Calu3 (cell line): ENCODE results near the gene PER2. TPM values are rescaled to one million over a fixed set of nuclear protein-coding genes. Genes with fewer than 3 reads are reported as not detected.

ENCODE experiments used
- BruUV-seq: library from RNA; stranded (reverse); fragments of 400-500 nt; replicated peaks from 2 replicates; lab custom pipeline; 2021; lab: Mats Ljungman, UMichigan
- CTCF ChIA-PET: fragments of 300-600 bp; sonication (Branson Sonifier 250); formaldehyde crosslinking; loops from one replicate; lab custom pipeline; 2022; ENCODE audit warnings: antibody characterized with exemption; lab: Charles Lee
- DNase-seq: peaks from one replicate; pipeline ENCODE4 v3.0.0; 2022
- H3K27ac Mint-ChIP-seq: one replicate; pipeline ENCODE4 v1.8.0; 2022; ENCODE audit warnings: mixed read lengths; ENCODE audit not compliant: unreplicated experiment
- H3K27me3 Mint-ChIP-seq: one replicate; pipeline ENCODE4 v1.8.0; 2022; ENCODE audit warnings: mixed read lengths; ENCODE audit not compliant: unreplicated experiment
- H3K36me3 Mint-ChIP-seq: one replicate; pipeline ENCODE4 v1.8.0; 2022; ENCODE audit warnings: mild to moderate bottlenecking, moderate library complexity, mixed read lengths; ENCODE audit not compliant: insufficient read depth, unreplicated experiment
- H3K4me1 Mint-ChIP-seq: one replicate; pipeline ENCODE4 v1.8.0; 2022; ENCODE audit warnings: mild to moderate bottlenecking, low read depth, mixed read lengths; ENCODE audit not compliant: unreplicated experiment
- H3K4me3 Mint-ChIP-seq: one replicate; pipeline ENCODE4 v1.8.0; 2022; ENCODE audit warnings: mild to moderate bottlenecking, low read depth, moderate library complexity, mixed read lengths; ENCODE audit not compliant: unreplicated experiment
- H3K9me3 Mint-ChIP-seq: one replicate; pipeline ENCODE4 v1.8.0; 2022; ENCODE audit warnings: low read depth, mixed read lengths; ENCODE audit not compliant: unreplicated experiment
- CTCF ChIP-seq: fragments of 200-600 bp; IDR thresholded peaks from one replicate; pipeline ENCODE4 v1.8.0; 2022; ENCODE audit warnings: antibody characterized with exemption; ENCODE audit not compliant: unreplicated experiment
- intact Hi-C: fragments of 100-400 bp; cut with micrococcal nuclease; formaldehyde crosslinking; loops from one replicate; pipeline ENCODE4 v1.10.0; 2022; ENCODE audit not compliant: unreplicated experiment
- total RNA-seq: library from RNA; stranded (reverse); gene quantifications from 2 replicates; pipeline ENCODE4 v1.2.3, GENCODE V29; 2022

PER2 gene
- total RNA-seq, 1 experiment from 2014 or later, result 14.0 TPM

- no peak overlapping the region for H3K4me3 Mint-ChIP-seq
- no peaks in the 10 kb centered on the region for H3K9me3 Mint-ChIP-seq
- peaks cover 15% of the 10 kb centered on the region for H3K4me1 Mint-ChIP-seq
- no peaks in the 10 kb centered on the region for H3K27me3 Mint-ChIP-seq
- no peak overlapping the region for H3K27ac Mint-ChIP-seq
- TF ChIP-seq CTCF, result no peak
- no TSS peak for BruUV-seq
- intact Hi-C loops, result no loop called here
- CTCF ChIA-PET, result no interaction called here
- H3K36me3 Mint-ChIP-seq, result no peaks in the 10 kb centered on the region
- DNase-seq, result no peak
These were observed 14.3 kb upstream of the PER2 start for GRCh38 chr2:238302751-238303150.

GRCh38 chr2:238302087-238302486, 13.7 kb upstream of the PER2 start:
- DNase-seq, result no peak
- intact Hi-C loops, result no loop called here
- no peaks in the 10 kb centered on the region for H3K9me3 Mint-ChIP-seq
- CTCF ChIA-PET, result no interaction called here
- H3K4me3 Mint-ChIP-seq, result no peak overlapping the region
- TF ChIP-seq CTCF, result no peak
- H3K27me3 Mint-ChIP-seq, result peaks cover 5% of the 10 kb centered on the region
- BruUV-seq, result no TSS peak
- H3K36me3 Mint-ChIP-seq, result no peaks in the 10 kb centered on the region
- peaks cover 15% of the 10 kb centered on the region for H3K4me1 Mint-ChIP-seq
- no peak overlapping the region for H3K27ac Mint-ChIP-seq

- DNase-seq, result peak; percentile 50
- Mint-ChIP-seq H3K4me3 (peak overlapping the region; percentile 16), H3K27me3 (peaks cover 22% of the 10 kb centered on the region), H3K36me3 (no peaks in the 10 kb centered on the region), H3K9me3 (no peaks in the 10 kb centered on the region), H3K4me1 (peaks cover 23% of the 10 kb centered on the region), H3K27ac (peak overlapping the region; percentile 12)
- CTCF ChIA-PET, result interaction anchor here (0.8 to 2.2 kb wide), 5 partner anchors 10 to 79 kb away, joined by 3 to 8 read pairs (median 5); no protein-coding TSS in a partner anchor
- intact Hi-C loops, result no loop called here
- no TSS peak for BruUV-seq
- TF ChIP-seq CTCF, result no peak
These were observed 11.4 kb upstream of the PER2 start for GRCh38 chr2:238299803-238300202.

- no peak for TF ChIP-seq CTCF
- Mint-ChIP-seq H3K9me3 (no peaks in the 10 kb centered on the region), H3K27me3 (peaks cover 26% of the 10 kb centered on the region), H3K36me3 (no peaks in the 10 kb centered on the region), H3K27ac (no peak overlapping the region), H3K4me3 (no peak overlapping the region), H3K4me1 (peaks cover 31% of the 10 kb centered on the region)
- BruUV-seq, result no TSS peak
- intact Hi-C loops, result no loop called here
- no peak for DNase-seq
- CTCF ChIA-PET, result interaction anchor here (0.5 kb wide), 2 partner anchors 458 to 603 kb away, joined by 3 to 5 read pairs; no protein-coding TSS in a partner anchor
These were observed 8.4 kb upstream of the PER2 start for GRCh38 chr2:238296638-238297457.
